Tibial nerve (tissue), 4 donors: ENCODE data around the gene RPL22L1. TPM values are rescaled to one million over a fixed set of nuclear protein-coding genes. Genes with fewer than 3 reads are reported as not detected.
"Not testable (repeated sequence)": the region's sequence is repeated elsewhere in the genome, so short reads cannot be mapped to it uniquely, and the experiment has no call there.

Experiments
- DNase-seq, 2 donors: peaks; one replicate each; pipeline ENCODE4 v3.0.0-alpha.2; 2019; ENCODE audit warnings: low spot score in 2 of 2
- H3K27ac ChIP-seq, 4 donors: fragments of 200-600 bp; sonication (generic) in 3 of 4; one replicate each; pipeline ENCODE4 v1.5.1; 2017 to 2019; ENCODE audit warnings: mild to moderate bottlenecking in 1 of 4
- H3K27me3 ChIP-seq, 2 donors: fragments of 200-600 bp; sonication (generic) in 1 of 2; one replicate each; pipeline versions ENCODE4 v1.5.1 to v1.6.0; 2017 to 2019
- H3K36me3 ChIP-seq, 3 donors: fragments of 200-600 bp; sonication (generic); one replicate each; pipeline ENCODE4 v1.5.1; 2018 to 2019
- H3K4me1 ChIP-seq, 4 donors: fragments of 200-600 bp; sonication (generic) in 3 of 4; one replicate each; pipeline ENCODE4 v1.5.1; 2017 to 2019
- H3K4me3 ChIP-seq, 4 donors: fragments of 200-600 bp; sonication (generic) in 3 of 4; one replicate each; pipeline ENCODE4 v1.5.1; 2017 to 2019; ENCODE audit warnings: mild to moderate bottlenecking in 1 of 4, moderate library complexity in 1 of 4
- H3K9me3 ChIP-seq, 4 donors: fragments of 200-600 bp; sonication (generic) in 3 of 4; one replicate each; pipeline ENCODE4 v1.5.1; 2017 to 2019
- EP300 ChIP-seq, 2 donors: sonication (generic); formaldehyde crosslinking; IDR thresholded peaks; one replicate each; pipeline ENCODE4 v1.6.1; 2017; ENCODE audit warnings: antibody characterized with exemption in 2 of 2, mild to moderate bottlenecking in 1 of 2
- POLR2A ChIP-seq, 2 donors: fragments of 450-650 bp; IDR thresholded peaks; one replicate each; pipeline ENCODE4 v1.6.1; 2017; ENCODE audit warnings: antibody characterized with exemption in 2 of 2, mild to moderate bottlenecking in 2 of 2, moderate library complexity in 2 of 2
- WGBS, 2 donors: methylation state at CpG; one replicate each; pipeline ENCODE4 v1.1.5; 2018; 5-methylcytosine and 5-hydroxymethylcytosine counted together
- total RNA-seq, 4 donors: library from RNA; depleted of rRNA; stranded (reverse); fragments of >200 nt; gene quantifications; one replicate each; pipeline ENCODE4 v1.1.0, GENCODE V29; 2016
- TF ChIP-seq, protein P1 (sequence below), 5 experiments: fragments of 200-600 bp in 3 of 5; fragments of 450-650 bp in 2 of 5; sonication (generic) in 3 of 5; IDR thresholded peaks; one replicate each; pipeline ENCODE4 v1.5.1; 2016 to 2019; ENCODE audit warnings: antibody characterized with exemption in 5 of 5, mild to moderate bottlenecking in 3 of 5, moderate library complexity in 2 of 5

Gene RPL22L1
- total RNA-seq, 4 donors from 2014 or later, result 59.0 to 96.6 (median 88.2) TPM

GRCh38 chr3:170830580-170830979 lies 39.4 kb downstream of the RPL22L1 start:
- Histone ChIP-seq H3K9me3 (no peaks in the 10 kb centered on the region), H3K36me3 (no peaks in the 10 kb centered on the region), H3K27ac (no peak overlapping the region), H3K4me1 (no peaks in the 10 kb centered on the region), H3K4me3 (no peak overlapping the region), H3K27me3 (no peaks in the 10 kb centered on the region)
- no peak for DNase-seq
- TF ChIP-seq, protein P1, sequence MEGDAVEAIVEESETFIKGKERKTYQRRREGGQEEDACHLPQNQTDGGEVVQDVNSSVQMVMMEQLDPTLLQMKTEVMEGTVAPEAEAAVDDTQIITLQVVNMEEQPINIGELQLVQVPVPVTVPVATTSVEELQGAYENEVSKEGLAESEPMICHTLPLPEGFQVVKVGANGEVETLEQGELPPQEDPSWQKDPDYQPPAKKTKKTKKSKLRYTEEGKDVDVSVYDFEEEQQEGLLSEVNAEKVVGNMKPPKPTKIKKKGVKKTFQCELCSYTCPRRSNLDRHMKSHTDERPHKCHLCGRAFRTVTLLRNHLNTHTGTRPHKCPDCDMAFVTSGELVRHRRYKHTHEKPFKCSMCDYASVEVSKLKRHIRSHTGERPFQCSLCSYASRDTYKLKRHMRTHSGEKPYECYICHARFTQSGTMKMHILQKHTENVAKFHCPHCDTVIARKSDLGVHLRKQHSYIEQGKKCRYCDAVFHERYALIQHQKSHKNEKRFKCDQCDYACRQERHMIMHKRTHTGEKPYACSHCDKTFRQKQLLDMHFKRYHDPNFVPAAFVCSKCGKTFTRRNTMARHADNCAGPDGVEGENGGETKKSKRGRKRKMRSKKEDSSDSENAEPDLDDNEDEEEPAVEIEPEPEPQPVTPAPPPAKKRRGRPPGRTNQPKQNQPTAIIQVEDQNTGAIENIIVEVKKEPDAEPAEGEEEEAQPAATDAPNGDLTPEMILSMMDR (IDR thresholded peaks at IDR 0.05), result no peak
- TF ChIP-seq POLR2A (IDR thresholded peaks at IDR 0.05) (no peak), EP300 (IDR thresholded peaks at IDR 0.05) (no peak)
- WGBS, 2 donors, result 94 to 95% methylated on average over 4 of the region's 4 CpGs

DNA sequence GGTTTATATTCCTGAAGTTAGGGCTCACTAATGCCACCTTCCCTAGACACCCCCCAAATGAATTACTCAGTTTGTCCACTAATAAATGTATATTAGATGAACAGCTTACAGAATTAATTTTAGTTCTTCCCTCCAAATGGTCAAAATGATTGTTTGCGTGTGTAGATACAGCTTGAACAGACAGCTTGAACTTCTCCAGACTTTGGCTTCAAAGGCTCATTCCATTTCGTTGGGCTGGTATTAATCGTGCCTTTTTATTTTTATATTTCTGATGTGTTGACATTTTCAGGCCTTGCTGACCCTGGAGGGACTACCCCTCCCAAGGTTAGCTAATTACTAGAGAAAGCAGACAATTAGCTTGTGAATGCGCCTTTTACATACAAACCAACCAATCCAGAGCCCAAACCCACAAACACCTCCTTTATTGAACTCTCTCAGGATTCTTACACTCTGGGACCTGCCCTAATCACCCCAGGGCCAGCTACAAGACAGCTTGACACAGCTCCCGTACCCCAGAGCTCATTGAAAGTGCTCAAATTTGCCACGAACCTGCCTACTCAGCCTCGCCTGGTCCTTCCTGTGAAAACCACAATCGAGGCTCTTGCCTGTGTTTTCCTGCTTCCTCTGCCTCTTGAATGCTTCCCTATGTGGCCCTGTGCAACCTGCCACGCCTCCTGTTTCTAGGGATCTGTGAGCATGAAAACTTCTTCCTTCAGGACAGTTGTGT lies 40.3 kb downstream of the RPL22L1 start:
- 42 to 50% methylated on average over 9 of the region's 9 CpGs for WGBS, 2 donors
- no peak for TF ChIP-seq EP300 (IDR thresholded peaks at IDR 0.05)
- peak overlapping the region in 1 of 4 donors; percentile 50 for H3K27ac ChIP-seq
- H3K4me3 ChIP-seq, result no peak overlapping the region
- no peaks in the 10 kb centered on the region for H3K9me3 ChIP-seq
- H3K36me3 ChIP-seq, result no peaks in the 10 kb centered on the region
- no peaks in the 10 kb centered on the region for H3K27me3 ChIP-seq
- no peaks in the 10 kb centered on the region for H3K4me1 ChIP-seq
- no peak for DNase-seq

DNA sequence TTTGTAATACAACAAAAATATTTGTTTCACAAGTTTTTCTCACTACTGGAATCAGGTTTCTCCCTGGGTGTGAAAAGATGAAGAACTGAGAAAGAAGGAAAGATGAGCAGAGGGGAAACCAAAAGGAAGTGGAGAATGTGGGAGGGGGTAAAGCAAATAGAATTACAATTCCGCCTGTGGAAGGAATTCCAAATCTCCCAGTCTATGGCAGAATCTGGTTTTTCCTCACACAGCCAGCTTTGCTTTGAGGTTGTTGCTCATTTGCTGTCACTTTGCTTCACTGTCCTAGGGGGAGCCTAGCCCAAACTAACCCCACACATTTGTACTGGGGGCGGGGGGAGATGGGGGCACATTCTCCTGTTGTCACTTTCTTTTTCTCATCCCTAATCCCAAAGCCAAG lies 43.9 kb downstream of the RPL22L1 start:
- Histone ChIP-seq H3K4me3 (no peak overlapping the region), H3K27me3 (no peaks in the 10 kb centered on the region), H3K4me1 (no peaks in the 10 kb centered on the region), H3K36me3 (no peaks in the 10 kb centered on the region), H3K27ac (no peak overlapping the region), H3K9me3 (no peaks in the 10 kb centered on the region)
- WGBS, 2 donors, result 56 to 66% methylated on average over 2 of the region's 2 CpGs
- no peak for TF ChIP-seq POLR2A (IDR thresholded peaks at IDR 0.05)
- TF ChIP-seq, protein P1 (IDR thresholded peaks at IDR 0.05), result no peak
- TF ChIP-seq EP300 (IDR thresholded peaks at IDR 0.05), result no peak
- no peak for DNase-seq

DNA sequence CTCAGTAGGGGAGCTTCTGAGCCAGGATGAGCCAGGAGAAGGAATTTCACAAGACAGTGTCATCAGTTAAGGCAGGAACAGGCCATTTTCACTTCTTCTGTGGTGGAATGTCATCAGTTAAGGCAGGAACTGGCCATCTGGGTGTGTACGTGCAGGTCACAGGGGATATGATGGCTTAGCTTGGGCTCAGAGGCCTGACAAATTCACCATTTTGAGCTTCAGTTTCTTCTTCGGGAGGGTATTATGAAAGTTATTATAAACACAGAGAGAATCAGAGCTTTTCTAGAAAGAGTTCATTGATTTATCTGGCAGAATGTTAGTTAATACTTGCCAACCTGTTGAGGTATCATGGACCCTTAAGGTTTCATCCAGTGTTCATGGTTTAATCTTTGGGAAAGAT lies 46.4 kb downstream of the RPL22L1 start:
- H3K4me1 ChIP-seq, H3K27ac ChIP-seq, H3K9me3 ChIP-seq, H3K27me3 ChIP-seq, H3K4me3 ChIP-seq, DNase-seq, H3K36me3 ChIP-seq: not testable (repeated sequence)
- WGBS, 2 donors, result 77 to 82% methylated on average over 2 of the region's 2 CpGs

DNA sequence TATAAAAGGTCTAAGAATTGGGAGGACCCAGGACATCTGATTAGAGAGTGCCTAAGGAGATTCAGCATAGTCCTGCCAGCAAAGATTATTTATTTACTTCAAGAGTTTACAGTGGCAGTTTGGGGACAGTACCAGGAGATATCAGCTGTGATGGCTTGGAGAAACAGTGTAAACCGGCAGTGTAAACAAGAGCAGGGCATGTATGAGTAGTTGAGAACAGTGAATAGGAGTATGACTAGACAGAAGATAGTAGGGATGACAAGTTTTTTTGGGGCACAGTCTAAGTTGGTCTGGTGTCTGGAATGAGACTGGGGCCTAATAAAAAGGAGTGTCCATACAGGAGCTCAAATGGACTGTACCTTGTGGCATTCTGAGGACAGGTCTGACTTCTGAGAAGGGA lies 51.7 kb downstream of the RPL22L1 start:
- not testable (repeated sequence) for H3K4me1 ChIP-seq, H3K27me3 ChIP-seq, H3K4me3 ChIP-seq, H3K27ac ChIP-seq, H3K9me3 ChIP-seq, H3K36me3 ChIP-seq, DNase-seq
- 90 to 94% methylated on average over 1 of the region's 1 CpG for WGBS, 2 donors

DNA sequence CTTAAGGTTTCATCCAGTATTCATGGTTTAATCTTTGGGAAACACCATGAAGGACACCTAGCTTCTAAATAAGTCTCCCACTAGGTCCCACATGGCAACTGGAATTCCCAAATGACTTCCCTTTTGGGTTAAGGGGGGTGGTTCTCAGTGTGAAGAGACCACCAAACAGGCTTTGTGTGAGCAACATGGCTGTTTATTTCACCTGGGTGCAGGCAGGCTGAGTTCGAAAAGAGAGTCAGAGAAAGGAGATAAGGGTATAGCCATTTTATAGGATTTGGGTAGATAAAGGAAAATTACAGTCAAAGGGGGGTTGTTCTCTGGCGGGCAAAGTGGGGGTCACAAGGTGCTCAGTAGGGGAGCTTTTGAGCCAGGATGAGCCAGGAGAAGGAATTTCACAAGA lies 52.5 kb downstream of the RPL22L1 start:
- 84 to 87% methylated on average over 2 of the region's 2 CpGs for WGBS, 2 donors
- H3K4me3 ChIP-seq, H3K9me3 ChIP-seq: not testable (repeated sequence)

DNA sequence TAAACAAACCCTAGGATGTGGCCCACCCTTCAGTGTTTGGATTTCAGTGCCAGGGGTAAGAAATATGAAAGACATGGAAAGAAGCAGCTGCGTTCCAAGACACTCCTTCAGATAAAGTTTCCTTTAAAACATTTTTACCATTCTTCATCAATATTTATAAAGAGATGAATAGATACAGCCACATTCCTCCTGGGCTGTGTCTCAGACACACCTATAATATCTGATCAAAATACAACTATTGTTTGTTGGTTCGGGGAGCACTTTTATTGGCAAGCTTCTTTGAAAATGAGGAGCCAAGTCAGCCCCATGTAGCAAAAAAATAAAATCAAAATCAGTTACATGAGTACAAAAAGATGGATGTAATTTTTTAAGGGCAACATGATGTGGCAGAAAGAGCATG lies 53.2 kb downstream of the RPL22L1 start:
- peaks cover 0 to 17% (median 0%) of the 10 kb centered on the region in 4 donors for H3K4me1 ChIP-seq
- TF ChIP-seq EP300 (IDR thresholded peaks at IDR 0.05), result no peak
- TF ChIP-seq, protein P1 (IDR thresholded peaks at IDR 0.05), result no peak
- no peak for TF ChIP-seq POLR2A (IDR thresholded peaks at IDR 0.05)
- no peak for DNase-seq
- H3K27me3 ChIP-seq, result no peaks in the 10 kb centered on the region
- WGBS, 2 donors, result 68 to 77% methylated on average over 2 of the region's 2 CpGs
- no peaks in the 10 kb centered on the region for H3K9me3 ChIP-seq
- H3K36me3 ChIP-seq, result no peaks in the 10 kb centered on the region
- H3K27ac ChIP-seq, result no peak overlapping the region
- no peak overlapping the region for H3K4me3 ChIP-seq

More for the DNA sequence above, 52.5 kb downstream of the RPL22L1 start:
- H3K27ac ChIP-seq, H3K27me3 ChIP-seq, H3K36me3 ChIP-seq, DNase-seq: not testable (repeated sequence)
- peaks cover 0 to 11% (median 0%) of the 10 kb centered on the region in 4 donors for H3K4me1 ChIP-seq
